Astrocyte (in vitro differentiated cells and primary cell): ENCODE measurements around the gene B4GALT3. TPM values are rescaled to one million over a fixed set of nuclear protein-coding genes. Genes with fewer than 3 reads are reported as not detected.

Source experiments
- DNase-seq: peaks from one replicate; pipeline ENCODE4 v3.0.0-alpha.2; 2010; ENCODE audit warnings: low read depth
- FAIRE-seq: peaks from 2 replicates; lab custom pipeline; 2011; peaks lifted over from hg19 to GRCh38; lab: Jason Lieb, UNC
- H2AFZ ChIP-seq: 2 replicates; pipeline ENCODE4 v1.6.0; 2012; ENCODE audit warnings: low read depth, low read length, inconsistent platforms
- H3K27ac ChIP-seq: 2 replicates; pipeline ENCODE4 v1.5.1; 2011; ENCODE audit warnings: low read depth, low read length, inconsistent platforms
- H3K27me3 ChIP-seq: 2 replicates; pipeline ENCODE4 v1.6.0; 2011; ENCODE audit warnings: low read length, inconsistent platforms; ENCODE audit not compliant: insufficient read depth
- H3K36me3 ChIP-seq: 2 replicates; pipeline ENCODE4 v1.5.1; 2011; ENCODE audit warnings: low read length, inconsistent platforms; ENCODE audit not compliant: insufficient read depth
- H3K4me1 ChIP-seq: 2 replicates; pipeline ENCODE4 v1.5.1; 2011; ENCODE audit warnings: low read length, inconsistent platforms; ENCODE audit not compliant: insufficient read depth
- H3K4me2 ChIP-seq: 2 replicates; pipeline ENCODE4 v1.6.0; 2012; ENCODE audit warnings: low read length, inconsistent platforms
- H3K4me3 ChIP-seq: 2 replicates; pipeline ENCODE4 v1.5.1; 2011; ENCODE audit warnings: low read depth, mild to moderate bottlenecking, low read length, inconsistent platforms; ENCODE audit not compliant: insufficient read depth
- H3K79me2 ChIP-seq: 2 replicates; pipeline ENCODE4 v1.6.0; 2012; ENCODE audit warnings: mild to moderate bottlenecking, low read length, inconsistent platforms; ENCODE audit not compliant: insufficient read depth
- H3K9ac ChIP-seq: 2 replicates; pipeline ENCODE4 v1.6.0; 2012; ENCODE audit warnings: mild to moderate bottlenecking, low read length, inconsistent platforms
- H3K9me3 ChIP-seq: 2 replicates; pipeline ENCODE4 v1.5.1; 2012; ENCODE audit warnings: low read depth, mild to moderate bottlenecking, low read length, inconsistent platforms; ENCODE audit not compliant: insufficient read depth
- H4K20me1 ChIP-seq: 2 replicates; pipeline ENCODE4 v1.6.0; 2012; ENCODE audit warnings: low read length, inconsistent platforms; ENCODE audit not compliant: insufficient read depth
- H3K27ac Mint-ChIP-seq: one replicate; pipeline ENCODE4 v1.8.0; 2021; ENCODE audit warnings: mild to moderate bottlenecking, mixed read lengths; ENCODE audit not compliant: unreplicated experiment
- H3K27me3 Mint-ChIP-seq: one replicate; pipeline ENCODE4 v1.8.0; 2021; ENCODE audit warnings: low read depth, mixed read lengths; ENCODE audit not compliant: unreplicated experiment
- H3K36me3 Mint-ChIP-seq: one replicate; pipeline ENCODE4 v1.8.0; 2021; ENCODE audit warnings: low read depth, mixed read lengths; ENCODE audit not compliant: unreplicated experiment
- H3K4me1 Mint-ChIP-seq: one replicate; pipeline ENCODE4 v1.8.0; 2021; ENCODE audit warnings: low read depth, mixed read lengths; ENCODE audit not compliant: unreplicated experiment
- H3K4me3 Mint-ChIP-seq: one replicate; pipeline ENCODE4 v1.8.0; 2021; ENCODE audit warnings: mild to moderate bottlenecking, moderate library complexity, mixed read lengths; ENCODE audit not compliant: unreplicated experiment
- H3K9me3 Mint-ChIP-seq: one replicate; pipeline ENCODE4 v1.8.0; 2021; ENCODE audit warnings: mild to moderate bottlenecking, mixed read lengths; ENCODE audit not compliant: unreplicated experiment
- CTCF ChIP-seq: IDR thresholded peaks from 2 replicates; pipeline ENCODE4 v1.5.1; 2011; ENCODE audit warnings: low read depth, mild to moderate bottlenecking, inconsistent platforms, low read length, moderate library complexity; ENCODE audit not compliant: insufficient read depth
- EZH2 ChIP-seq: IDR thresholded peaks from 2 replicates; pipeline ENCODE4 v1.6.1; 2012; ENCODE audit warnings: mild to moderate bottlenecking, low read length, inconsistent platforms; ENCODE audit not compliant: insufficient read depth
- total RNA-seq: library from RNA; stranded (reverse); gene quantifications from 2 replicates; pipeline ENCODE4 v1.2.1, GENCODE V29; 2021

B4GALT3 gene
- total RNA-seq, 1 donor from 2014 or later = 39.6 TPM

GRCh38 chr1:161133220-161133740, 44.0 kb downstream of the B4GALT3 start:
- Histone ChIP-seq H3K4me2 (peak overlapping the region; percentile 100), H3K36me3 (peaks cover 10% of the 10 kb centered on the region), H3K9me3 (no peaks in the 10 kb centered on the region), H3K4me3 (peak overlapping the region; percentile 93), H4K20me1 (peaks cover 37% of the 10 kb centered on the region), H3K27ac (peak overlapping the region; percentile 91), H3K27me3 (no peaks in the 10 kb centered on the region), H3K79me2 (peaks cover 60% of the 10 kb centered on the region), H3K9ac (peak overlapping the region; percentile 94), H3K4me1 (peaks cover 5% of the 10 kb centered on the region), H2AFZ (peak overlapping the region; percentile 88)
- FAIRE-seq = no peak
- Mint-ChIP-seq H3K36me3 (peaks cover 9% of the 10 kb centered on the region), H3K27ac (no peak overlapping the region), H3K4me3 (no peak overlapping the region), H3K4me1 (peaks cover 19% of the 10 kb centered on the region), H3K27me3 (no peaks in the 10 kb centered on the region), H3K9me3 (no peaks in the 10 kb centered on the region)
- TF ChIP-seq EZH2 (no peak), CTCF (no peak)
- no peak for DNase-seq

GRCh38 chr1:161132410-161133219, 44.7 kb downstream of the B4GALT3 start, which contains the start of gene DEDD:
Gene DEDD, minus strand, starts transcription at chr1:161132667. Its CDS starts 8,205 bp downstream, at chr1:161124462.
- TF ChIP-seq EZH2 = no peak
- TF ChIP-seq CTCF = no peak

More at GRCh38 chr1:161132410-161133219, 44.7 kb downstream of the B4GALT3 start, which contains the start of gene DEDD:
- no peak for FAIRE-seq
- peak within 1 kb of the TSS; percentile 100 for H3K4me2 ChIP-seq
- Mint-ChIP-seq H3K9me3 (no peaks in the 10 kb centered on the region), H3K36me3 (peaks cover 15% of the 10 kb centered on the region), H3K4me1 (peaks cover 19% of the 10 kb centered on the region), H3K4me3 (no peak within 1 kb of the TSS), H3K27me3 (no peaks in the 10 kb centered on the region), H3K27ac (peak within 1 kb of the TSS; percentile 77)
- peaks cover 5% of the 10 kb centered on the region for H3K4me1 ChIP-seq
- DNase-seq = peak; percentile 93
- H3K27ac ChIP-seq = peak within 1 kb of the TSS; percentile 91
- H3K4me3 ChIP-seq = peak within 1 kb of the TSS; percentile 93
- H3K9me3 ChIP-seq = no peaks in the 10 kb centered on the region
- H3K27me3 ChIP-seq = no peaks in the 10 kb centered on the region
- peaks cover 44% of the 10 kb centered on the region for H4K20me1 ChIP-seq
- H3K36me3 ChIP-seq = peaks cover 16% of the 10 kb centered on the region
- peak within 1 kb of the TSS; percentile 88 for H2AFZ ChIP-seq
- H3K79me2 ChIP-seq = peaks cover 67% of the 10 kb centered on the region
- H3K9ac ChIP-seq = peak within 1 kb of the TSS; percentile 94
